Lower leg skin (tissue), 4 donors: Measurements from ENCODE around the gene SLC16A9. TPM values are rescaled to one million over a fixed set of nuclear protein-coding genes. Genes with fewer than 3 reads are reported as not detected.

ENCODE experiments used
- DNase-seq, 2 donors: peaks; one replicate each; pipeline ENCODE4 v3.0.0-alpha.2; 2019; ENCODE audit warnings: low spot score in 2 of 2
- H3K4me3 ChIP-seq: fragments of 200-600 bp; sonication (generic); 2 replicates; pipeline ENCODE4 v1.5.1; 2017; ENCODE audit warnings: mild to moderate bottlenecking, low read depth; ENCODE audit not compliant: poor library complexity, severe bottlenecking
- CTCF ChIP-seq, 3 donors: fragments of 450-650 bp; IDR thresholded peaks; one replicate each; pipeline ENCODE4 v1.5.1; 2016; ENCODE audit warnings: antibody characterized with exemption in 3 of 3, mild to moderate bottlenecking in 3 of 3, moderate library complexity in 2 of 3
- POLR2A ChIP-seq, 2 donors: fragments of 450-650 bp; IDR thresholded peaks; one replicate each; pipeline ENCODE4 v1.6.1; 2016 to 2017; ENCODE audit warnings: antibody characterized with exemption in 2 of 2, mild to moderate bottlenecking in 1 of 2, moderate library complexity in 1 of 2
- WGBS, 2 donors: methylation state at CpG; one replicate each; pipeline ENCODE4 v1.1.5; 2018; 5-methylcytosine and 5-hydroxymethylcytosine counted together
- intact Hi-C: fragments of 100-400 bp; cut with DNase I; formaldehyde crosslinking; loops from one replicate; pipeline ENCODE4 v1.15.0; 2023; ENCODE audit warnings: low total_unique reads
- total RNA-seq, 4 donors: library from RNA; depleted of rRNA; stranded (reverse); fragments of >200 nt; gene quantifications; one replicate each; pipeline ENCODE4 v1.1.0, GENCODE V29; 2016

Gene SLC16A9
- total RNA-seq, 4 donors from 2014 or later = 0.04 to 0.29 (median 0.16) TPM

- TF ChIP-seq CTCF (IDR thresholded peaks at IDR 0.05) = no peak
- no peak for TF ChIP-seq POLR2A (IDR thresholded peaks at IDR 0.05)
- WGBS, 2 donors = 1 to 3% methylated on average over 26 to 40 of the region's 42 CpGs
- DNase-seq = no peak
- peak overlapping the region; percentile 28 for H3K4me3 ChIP-seq
- intact Hi-C loops = no loop called here
These were observed 745 bp downstream of the SLC16A9 start for GRCh38 chr10:59708816-59709394.

GRCh38 chr10:59706851-59707797 is 2.5 kb downstream of the SLC16A9 start:
- TF ChIP-seq CTCF (IDR thresholded peaks at IDR 0.05) = no peak
- no peak for TF ChIP-seq POLR2A (IDR thresholded peaks at IDR 0.05)
- DNase-seq = no peak
- intact Hi-C loops = no loop called here
- WGBS, 2 donors = 93 to 96% methylated on average over 8 of the region's 8 CpGs
- no peak overlapping the region for H3K4me3 ChIP-seq

GRCh38 chr10:59705931-59706330 is 3.7 kb downstream of the SLC16A9 start:
- intact Hi-C loops = no loop called here
- TF ChIP-seq CTCF (IDR thresholded peaks at IDR 0.05) = no peak
- TF ChIP-seq POLR2A (IDR thresholded peaks at IDR 0.05) = no peak
- DNase-seq = no peak
- no peak overlapping the region for H3K4me3 ChIP-seq

GRCh38 chr10:59704630-59705029 is 5.0 kb downstream of the SLC16A9 start:
- 56 to 71% methylated on average over 2 of the region's 2 CpGs for WGBS, 2 donors
- intact Hi-C loops = no loop called here
- no peak for DNase-seq
- H3K4me3 ChIP-seq = no peak overlapping the region
- no peak for TF ChIP-seq POLR2A (IDR thresholded peaks at IDR 0.05)
- no peak for TF ChIP-seq CTCF (IDR thresholded peaks at IDR 0.05)

GRCh38 chr10:59702347-59702746 is 7.3 kb downstream of the SLC16A9 start:
- TF ChIP-seq CTCF (IDR thresholded peaks at IDR 0.05) (no peak), POLR2A (IDR thresholded peaks at IDR 0.05) (no peak)
- H3K4me3 ChIP-seq = no peak overlapping the region
- intact Hi-C loops = no loop called here
- no peak for DNase-seq
- 88% methylated on average over 4 of the region's 4 CpGs for WGBS, 2 donors
